MCF 10A (cell line): ENCODE results near the gene UTP25. TPM values are rescaled to one million over a fixed set of nuclear protein-coding genes. Genes with fewer than 3 reads are reported as not detected.

Experiments used
- BruUV-seq: library from RNA; stranded (reverse); fragments of 400-500 nt; replicated peaks from 2 replicates; lab custom pipeline; 2021; lab: Mats Ljungman, UMichigan
- CTCF ChIA-PET: fragments of 300-600 bp; sonication (Branson Sonifier 250); formaldehyde crosslinking; extraction: SDS; loops from one replicate; lab custom pipeline; 2021; ENCODE audit warnings: antibody characterized with exemption, inconsistent platforms; lab: Yijun Ruan, JAX
- POLR2A ChIA-PET: fragments of 300-600, 350-650 bp; sonication (Branson Sonifier 250); formaldehyde crosslinking; extraction: SDS; loops from one replicate; lab custom pipeline; 2020; ENCODE audit warnings: antibody characterized with exemption, inconsistent platforms; lab: Yijun Ruan, JAX
- DNase-seq: peaks from one replicate; pipeline ENCODE4 v3.0.0-alpha.2; 2018; ENCODE audit not compliant: unreplicated experiment
- H3K27ac Mint-ChIP-seq: one replicate; pipeline ENCODE4 v1.8.0; 2022; ENCODE audit warnings: mild to moderate bottlenecking, low read depth, mixed read lengths; ENCODE audit not compliant: unreplicated experiment
- H3K27me3 Mint-ChIP-seq: one replicate; pipeline ENCODE4 v1.8.0; 2022; ENCODE audit warnings: mixed read lengths; ENCODE audit not compliant: insufficient read depth, unreplicated experiment
- H3K36me3 Mint-ChIP-seq: one replicate; pipeline ENCODE4 v1.8.0; 2022; ENCODE audit warnings: mild to moderate bottlenecking, moderate library complexity, mixed read lengths; ENCODE audit not compliant: insufficient read depth, unreplicated experiment
- H3K4me1 Mint-ChIP-seq: one replicate; pipeline ENCODE4 v1.8.0; 2022; ENCODE audit warnings: mixed read lengths; ENCODE audit not compliant: insufficient read depth, unreplicated experiment
- H3K4me3 Mint-ChIP-seq: one replicate; pipeline ENCODE4 v1.8.0; 2022; ENCODE audit warnings: mild to moderate bottlenecking, moderate library complexity, mixed read lengths; ENCODE audit not compliant: unreplicated experiment
- H3K9me3 Mint-ChIP-seq: one replicate; pipeline ENCODE4 v1.8.0; 2022; ENCODE audit warnings: mixed read lengths; ENCODE audit not compliant: unreplicated experiment
- intact Hi-C: fragments of 100-400 bp; cut with micrococcal nuclease; formaldehyde crosslinking; loops from 2 replicates; pipeline ENCODE4 v1.14.1; 2022
- total RNA-seq: library from RNA; stranded (reverse); gene quantifications from 2 replicates; pipeline ENCODE4 v1.2.3, GENCODE V29; 2022
- TF ChIP-seq, protein P1 (sequence below): fragments of 200-600 bp; IDR thresholded peaks from one replicate; pipeline ENCODE4 v1.8.0; 2022; ENCODE audit warnings: antibody characterized with exemption, mild to moderate bottlenecking; ENCODE audit not compliant: unreplicated experiment

The UTP25 gene
- total RNA-seq, 1 experiment from 2014 or later, result 23.8 TPM

DNA sequence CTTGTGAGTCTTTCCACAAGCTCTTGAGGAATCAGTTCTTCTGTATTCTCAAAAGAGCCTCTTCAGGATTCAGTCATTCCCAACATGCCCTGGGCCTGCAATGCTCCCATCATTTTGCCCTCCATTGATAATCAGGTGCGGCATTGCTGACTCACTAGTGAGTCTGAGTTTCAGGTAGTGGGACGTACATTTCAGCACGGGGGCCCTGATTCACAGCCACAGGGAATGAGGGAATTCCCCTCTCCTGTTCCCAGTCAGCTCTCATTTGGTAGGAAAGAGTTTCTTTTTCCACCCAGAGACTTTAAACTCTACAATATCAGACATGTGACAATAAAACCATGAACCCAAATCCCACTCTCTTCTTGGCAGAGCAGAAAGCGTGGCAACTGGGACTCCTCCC, 18.2 kb upstream of the UTP25 start:
- intact Hi-C loops, result no loop called here
- no TSS peak for BruUV-seq
- ChIA-PET POLR2A (interaction anchor here (1.0 to 16.5 kb wide), 9 partner anchors 10 to 280 kb away, joined by 3 to 1382 read pairs (median 53); partner anchors contain the start of genes C1orf74, LAMB3 and UTP25), CTCF (interaction anchor here (0.6 to 28.3 kb wide), 8 partner anchors 9 to 1548 kb away, joined by 3 to 1144 read pairs (median 5); partner anchors contain the start of gene UTP25)
- no peaks in the 10 kb centered on the region for H3K27me3 Mint-ChIP-seq
- H3K27ac Mint-ChIP-seq, result peak overlapping the region; percentile 71
- peak overlapping the region; percentile 22 for H3K4me3 Mint-ChIP-seq
- no peaks in the 10 kb centered on the region for H3K9me3 Mint-ChIP-seq
- peaks cover 49% of the 10 kb centered on the region for H3K4me1 Mint-ChIP-seq
- TF ChIP-seq, protein P1, sequence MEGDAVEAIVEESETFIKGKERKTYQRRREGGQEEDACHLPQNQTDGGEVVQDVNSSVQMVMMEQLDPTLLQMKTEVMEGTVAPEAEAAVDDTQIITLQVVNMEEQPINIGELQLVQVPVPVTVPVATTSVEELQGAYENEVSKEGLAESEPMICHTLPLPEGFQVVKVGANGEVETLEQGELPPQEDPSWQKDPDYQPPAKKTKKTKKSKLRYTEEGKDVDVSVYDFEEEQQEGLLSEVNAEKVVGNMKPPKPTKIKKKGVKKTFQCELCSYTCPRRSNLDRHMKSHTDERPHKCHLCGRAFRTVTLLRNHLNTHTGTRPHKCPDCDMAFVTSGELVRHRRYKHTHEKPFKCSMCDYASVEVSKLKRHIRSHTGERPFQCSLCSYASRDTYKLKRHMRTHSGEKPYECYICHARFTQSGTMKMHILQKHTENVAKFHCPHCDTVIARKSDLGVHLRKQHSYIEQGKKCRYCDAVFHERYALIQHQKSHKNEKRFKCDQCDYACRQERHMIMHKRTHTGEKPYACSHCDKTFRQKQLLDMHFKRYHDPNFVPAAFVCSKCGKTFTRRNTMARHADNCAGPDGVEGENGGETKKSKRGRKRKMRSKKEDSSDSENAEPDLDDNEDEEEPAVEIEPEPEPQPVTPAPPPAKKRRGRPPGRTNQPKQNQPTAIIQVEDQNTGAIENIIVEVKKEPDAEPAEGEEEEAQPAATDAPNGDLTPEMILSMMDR, result no peak
- DNase-seq, result peak; percentile 97
- H3K36me3 Mint-ChIP-seq, result no peaks in the 10 kb centered on the region

DNA sequence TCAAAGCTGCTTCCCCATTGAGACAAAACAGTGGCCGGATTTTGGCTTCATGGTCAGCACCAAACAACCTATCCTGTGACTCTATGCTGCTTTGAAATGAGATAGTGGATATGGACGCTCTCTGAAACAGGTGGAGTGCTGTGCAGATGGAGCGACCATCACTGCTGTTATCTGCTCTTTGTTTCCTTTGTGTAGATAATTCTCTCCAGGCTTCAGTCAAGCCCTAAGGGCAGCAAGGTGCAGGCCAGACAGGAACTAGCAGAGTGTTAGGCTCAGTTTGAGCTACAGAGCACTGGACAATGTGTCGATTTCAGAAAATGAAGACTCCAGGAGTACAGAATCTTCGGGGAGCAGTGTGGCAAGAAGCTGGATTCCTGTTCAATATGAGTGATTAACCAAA, 17.0 kb upstream of the UTP25 start:
- Mint-ChIP-seq H3K4me1 (peaks cover 54% of the 10 kb centered on the region), H3K27ac (no peak overlapping the region), H3K36me3 (no peaks in the 10 kb centered on the region), H3K4me3 (no peak overlapping the region), H3K27me3 (no peaks in the 10 kb centered on the region), H3K9me3 (no peaks in the 10 kb centered on the region)
- intact Hi-C loops, result no loop called here
- POLR2A ChIA-PET, result interaction anchor here (0.7 to 16.5 kb wide), 9 partner anchors 12 to 1963 kb away, joined by 3 to 1382 read pairs (median 4); partner anchors contain the start of genes C1orf74, LAMB3 and UTP25
- CTCF ChIA-PET, result interaction anchor here (1.0 to 28.3 kb wide), 6 partner anchors 10 to 63 kb away, joined by 3 to 1144 read pairs (median 4); partner anchors contain the start of gene UTP25
- TF ChIP-seq, protein P1, result no peak
- DNase-seq, result no peak
- BruUV-seq, result no TSS peak

DNA sequence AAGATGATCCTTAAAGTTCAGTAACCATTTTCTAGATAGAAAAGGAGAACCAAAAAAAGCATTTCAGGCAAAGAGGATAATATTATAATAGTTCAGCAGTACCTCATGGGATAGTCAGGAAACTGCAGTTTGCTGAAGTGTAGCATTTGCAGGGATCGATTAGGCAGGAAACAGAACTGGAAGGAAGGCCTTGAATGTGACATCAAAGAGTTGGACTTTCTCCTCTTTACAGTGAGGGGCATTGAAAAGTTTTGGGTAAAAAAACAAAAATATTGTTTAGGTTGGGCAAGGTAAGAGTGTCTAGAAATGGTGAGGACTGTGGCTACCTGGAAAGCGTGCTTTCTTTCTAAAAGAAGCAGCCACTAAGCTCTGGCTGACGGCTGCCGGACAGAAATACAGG, 13.9 kb upstream of the UTP25 start:
- intact Hi-C loops, result no loop called here
- Mint-ChIP-seq H3K36me3 (peaks cover 10% of the 10 kb centered on the region), H3K4me3 (no peak overlapping the region), H3K4me1 (peaks cover 41% of the 10 kb centered on the region), H3K9me3 (no peaks in the 10 kb centered on the region), H3K27ac (peak overlapping the region; percentile 64), H3K27me3 (no peaks in the 10 kb centered on the region)
- ChIA-PET CTCF (interaction anchor here (2.2 to 30.3 kb wide), 4 partner anchors 4 to 36 kb away, joined by 7 to 1144 read pairs (median 592); partner anchors contain the start of genes IRF6 and UTP25), POLR2A (interaction anchor here (0.6 to 21.0 kb wide), 10 partner anchors 2 to 1444 kb away, joined by 3 to 1382 read pairs (median 48); partner anchors contain the start of genes C1orf74, IRF6 and UTP25)
- DNase-seq, result no peak
- TF ChIP-seq, protein P1, result no peak
- no TSS peak for BruUV-seq

DNA sequence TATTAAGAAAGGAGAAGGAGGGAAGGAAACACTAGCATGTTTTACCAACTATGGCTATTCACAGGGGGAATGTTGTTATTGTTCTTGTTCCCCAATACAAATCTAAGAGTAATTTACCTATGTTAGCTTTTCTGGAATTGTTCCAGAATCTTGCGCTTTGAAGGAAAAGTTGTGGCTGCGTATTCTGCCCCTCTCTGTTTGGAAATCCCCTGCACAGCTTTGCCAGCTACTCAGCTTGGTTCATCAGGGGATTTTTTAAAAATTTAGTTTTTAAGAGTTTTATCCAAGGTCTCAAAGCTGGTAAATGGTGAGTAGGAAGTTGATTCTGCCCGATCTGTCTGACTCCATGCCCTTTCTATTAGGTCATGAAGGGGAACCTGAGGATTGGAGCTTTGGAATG, 12.3 kb upstream of the UTP25 start:
- peaks cover 29% of the 10 kb centered on the region for H3K4me1 Mint-ChIP-seq
- no peaks in the 10 kb centered on the region for H3K27me3 Mint-ChIP-seq
- H3K27ac Mint-ChIP-seq, result peak overlapping the region; percentile 91
- no peaks in the 10 kb centered on the region for H3K9me3 Mint-ChIP-seq
- H3K36me3 Mint-ChIP-seq, result peaks cover 10% of the 10 kb centered on the region
- CTCF ChIA-PET, result interaction anchor here (0.5 to 30.3 kb wide), 21 partner anchors 3 to 510 kb away, joined by 3 to 1144 read pairs (median 5); partner anchors contain the start of genes C1orf74, IRF6 and UTP25
- POLR2A ChIA-PET, result interaction anchor here (0.6 to 21.0 kb wide), 39 partner anchors 3 to 1992 kb away, joined by 3 to 1382 read pairs (median 4); partner anchors contain the start of genes C1orf74, IRF6, LAMB3 and SLC30A1
- TF ChIP-seq, protein P1, result no peak
- intact Hi-C loops, result no loop called here
- DNase-seq, result no peak
- TSS peak; percentile 82 for BruUV-seq
- H3K4me3 Mint-ChIP-seq, result peak overlapping the region; percentile 44
